PC-9 (cell line): Measurements from ENCODE around the gene ENPP5.

Source experiments
- CTCF ChIP-seq: fragments of 200-600 bp; sonication (generic); conservative IDR thresholded peaks from 2 replicates; pipeline ENCODE4 v1.6.1; 2017; ENCODE audit warnings: mixed run types, antibody characterized with exemption, mild to moderate bottlenecking, moderate library complexity
- EZH2 ChIP-seq: fragments of 200-600 bp; sonication (generic); IDR thresholded peaks from 2 replicates; pipeline ENCODE4 v1.8.0; 2017; ENCODE audit warnings: antibody characterized with exemption, low read depth

- no peak for TF ChIP-seq CTCF
- no peak for TF ChIP-seq EZH2
Observed at GRCh38 chr6:46129629-46130511, 40.9 kb downstream of the ENPP5 start, which contains the start of gene ENPP4.
